ENCODE measurements around the gene CAMTA1.

The CAMTA1 gene

GRCh38 chr1:7448986-7449385, 663.7 kb downstream of the CAMTA1 start:
- no peak for DNase-seq

- no peak for DNase-seq
Observed at GRCh38 chr1:7449750-7450149, 664.5 kb downstream of the CAMTA1 start.

- no peak for DNase-seq
Observed at GRCh38 chr1:7450838-7451237, 665.6 kb downstream of the CAMTA1 start.

- no peak for DNase-seq
Observed at GRCh38 chr1:7453038-7453437, 667.8 kb downstream of the CAMTA1 start.

- no peak for DNase-seq
Observed at GRCh38 chr1:7454052-7454815, 669.0 kb downstream of the CAMTA1 start.

GRCh38 chr1:7454895-7455784, 669.9 kb downstream of the CAMTA1 start:
- DNase-seq: no peak

GRCh38 chr1:7455796-7456721, 670.8 kb downstream of the CAMTA1 start:
- DNase-seq: no peak

- no peak for DNase-seq
Observed at GRCh38 chr1:7456722-7457082, 671.4 kb downstream of the CAMTA1 start.

- no peak for DNase-seq
Observed at GRCh38 chr1:7457811-7458210, 672.6 kb downstream of the CAMTA1 start.

GRCh38 chr1:7458946-7459345, 673.7 kb downstream of the CAMTA1 start:
- no peak for DNase-seq

GRCh38 chr1:7459914-7460313, 674.7 kb downstream of the CAMTA1 start:
- no peak for DNase-seq

- no peak for DNase-seq
Observed at GRCh38 chr1:7460807-7461206, 675.6 kb downstream of the CAMTA1 start.

- DNase-seq: no peak
Observed at GRCh38 chr1:7462617-7463016, 677.4 kb downstream of the CAMTA1 start.

- no peak for DNase-seq
Observed at GRCh38 chr1:7463526-7463925, 678.3 kb downstream of the CAMTA1 start.

GRCh38 chr1:7464736-7465135, 679.5 kb downstream of the CAMTA1 start:
- no peak for DNase-seq

GRCh38 chr1:7467476-7468175, 682.4 kb downstream of the CAMTA1 start:
- no peak for DNase-seq

GRCh38 chr1:7468248-7468647, 683.0 kb downstream of the CAMTA1 start:
- DNase-seq: no peak

- no peak for DNase-seq
Observed at GRCh38 chr1:7469255-7469938, 684.1 kb downstream of the CAMTA1 start.

GRCh38 chr1:7470904-7471638, 685.8 kb downstream of the CAMTA1 start:
- DNase-seq: no peak

GRCh38 chr1:7471836-7472235, 686.6 kb downstream of the CAMTA1 start:
- DNase-seq: no peak
